Stomach smooth muscle (tissue), 2 donors: ENCODE measurements around the gene YEATS4.

Source experiments
- H3K27ac ChIP-seq: one replicate; pipeline ENCODE4 v1.7.0; 2013; ENCODE audit warnings: mild to moderate bottlenecking, low read length, inconsistent platforms
- H3K27me3 ChIP-seq, 2 donors: one replicate each; pipeline ENCODE4 v1.7.0; 2013; ENCODE audit warnings: low read length in 2 of 2; ENCODE audit not compliant: insufficient read depth in 2 of 2, control insufficient read depth in 1 of 2
- H3K36me3 ChIP-seq, 2 donors: one replicate each; pipeline ENCODE4 v1.7.0; 2013; ENCODE audit warnings: low read length in 2 of 2; ENCODE audit not compliant: control insufficient read depth in 2 of 2, insufficient read depth in 2 of 2
- H3K4me1 ChIP-seq: one replicate; pipeline ENCODE4 v1.7.0; 2013; ENCODE audit warnings: low read length; ENCODE audit not compliant: control insufficient read depth, insufficient read depth
- H3K4me3 ChIP-seq, 2 donors: one replicate each; pipeline ENCODE4 v1.7.0; 2013; ENCODE audit warnings: low read length in 2 of 2
- H3K9ac ChIP-seq, 2 donors: one replicate each; pipeline ENCODE4 v1.7.0; 2013; ENCODE audit warnings: low read length in 2 of 2, mild to moderate bottlenecking in 1 of 2
- H3K9me3 ChIP-seq, 2 donors: one replicate each; pipeline ENCODE4 v1.7.0; 2013; ENCODE audit warnings: low read length in 2 of 2; ENCODE audit not compliant: control insufficient read depth in 2 of 2
- donor health status: healthy.
- donor health status: Pancreatic carcinoma.

The YEATS4 gene

GRCh38 chr12:69437073-69437472, 77.5 kb downstream of the YEATS4 start:
- Histone ChIP-seq H3K27me3 (no peaks in the 10 kb centered on the region), H3K9ac (no peak overlapping the region), H3K4me3 (no peak overlapping the region), H3K4me1 (no peaks in the 10 kb centered on the region), H3K36me3 (no peaks in the 10 kb centered on the region), H3K9me3 (no peaks in the 10 kb centered on the region), H3K27ac (no peak overlapping the region)

- Histone ChIP-seq H3K4me3 (no peak overlapping the region), H3K27me3 (no peaks in the 10 kb centered on the region), H3K9ac (no peak overlapping the region), H3K27ac (no peak overlapping the region), H3K36me3 (no peaks in the 10 kb centered on the region), H3K9me3 (no peaks in the 10 kb centered on the region), H3K4me1 (no peaks in the 10 kb centered on the region)
Measured at GRCh38 chr12:69438539-69438938, 79.0 kb downstream of the YEATS4 start.

GRCh38 chr12:69440016-69440415, 80.5 kb downstream of the YEATS4 start:
- H3K9ac ChIP-seq, result no peak overlapping the region
- H3K36me3 ChIP-seq, result no peaks in the 10 kb centered on the region
- no peak overlapping the region for H3K27ac ChIP-seq
- no peaks in the 10 kb centered on the region for H3K9me3 ChIP-seq
- no peaks in the 10 kb centered on the region for H3K4me1 ChIP-seq
- no peak overlapping the region for H3K4me3 ChIP-seq
- no peaks in the 10 kb centered on the region for H3K27me3 ChIP-seq
